HG02943 (cell line): Measurements from ENCODE around the gene COX4I2.
"Not testable (repeated sequence)": the region's sequence is repeated elsewhere in the genome, so short reads cannot be mapped to it uniquely, and the experiment has no call there.

ENCODE experiments used
- ATAC-seq: cut with Tn5 transposase; IDR thresholded peaks from one replicate; pipeline ENCODE4 v1.9.1; 2021; ENCODE audit warnings: mild to moderate bottlenecking, low read depth, moderate library complexity; ENCODE audit not compliant: unreplicated experiment

The COX4I2 gene

DNA sequence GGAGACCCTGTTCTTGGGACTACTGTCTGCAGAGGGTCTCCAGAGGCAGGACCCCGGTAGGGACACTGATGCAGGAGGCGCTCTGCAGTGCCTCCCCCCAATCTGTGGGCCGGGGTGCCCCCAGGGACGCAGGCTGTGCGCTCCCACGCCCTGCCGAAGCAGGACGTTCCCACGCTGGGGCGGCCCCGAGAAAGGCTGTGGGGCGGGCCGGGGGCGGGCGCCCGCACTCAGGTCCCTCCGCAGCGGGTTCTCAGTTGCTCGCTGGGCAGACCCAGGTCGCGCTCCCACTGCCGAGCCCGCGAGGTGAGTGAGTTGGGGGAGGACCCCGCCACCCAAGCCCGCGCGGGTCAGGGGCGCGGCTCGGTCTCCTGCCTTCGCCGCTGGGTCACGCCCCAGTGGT is at the start of gene COX4I2:
TSS of gene COX4I2 (plus strand) at position 253 of the 400 bp plus-strand sequence. CDS start 1,106 bp downstream, outside the sequence.
- ATAC-seq, result no peak

DNA sequence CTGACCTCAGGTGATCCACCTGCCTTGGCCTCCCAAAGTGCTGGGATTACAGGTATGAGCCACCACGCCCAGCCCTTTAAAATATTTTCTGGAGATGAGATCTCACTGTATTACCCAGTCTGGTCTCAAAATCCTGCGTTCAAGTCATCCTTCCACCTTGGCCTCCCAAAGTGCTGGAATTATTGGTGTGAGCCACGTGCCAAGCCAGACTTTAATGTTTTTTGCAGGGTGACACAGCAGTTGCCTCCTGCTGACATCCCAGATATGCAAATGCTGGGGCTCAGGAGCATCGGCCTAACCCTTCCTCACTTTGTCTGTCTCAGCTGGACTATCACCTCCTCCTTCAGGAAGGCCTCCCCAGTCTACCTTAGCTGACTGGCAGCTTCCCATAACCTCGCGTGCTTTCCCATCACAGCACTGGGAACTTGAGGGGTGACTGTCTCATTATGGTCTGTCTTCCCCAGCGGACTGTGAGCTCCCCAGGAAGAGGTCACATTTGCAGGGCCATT is 46.9 kb upstream of the COX4I2 start:
- no peak for ATAC-seq

DNA sequence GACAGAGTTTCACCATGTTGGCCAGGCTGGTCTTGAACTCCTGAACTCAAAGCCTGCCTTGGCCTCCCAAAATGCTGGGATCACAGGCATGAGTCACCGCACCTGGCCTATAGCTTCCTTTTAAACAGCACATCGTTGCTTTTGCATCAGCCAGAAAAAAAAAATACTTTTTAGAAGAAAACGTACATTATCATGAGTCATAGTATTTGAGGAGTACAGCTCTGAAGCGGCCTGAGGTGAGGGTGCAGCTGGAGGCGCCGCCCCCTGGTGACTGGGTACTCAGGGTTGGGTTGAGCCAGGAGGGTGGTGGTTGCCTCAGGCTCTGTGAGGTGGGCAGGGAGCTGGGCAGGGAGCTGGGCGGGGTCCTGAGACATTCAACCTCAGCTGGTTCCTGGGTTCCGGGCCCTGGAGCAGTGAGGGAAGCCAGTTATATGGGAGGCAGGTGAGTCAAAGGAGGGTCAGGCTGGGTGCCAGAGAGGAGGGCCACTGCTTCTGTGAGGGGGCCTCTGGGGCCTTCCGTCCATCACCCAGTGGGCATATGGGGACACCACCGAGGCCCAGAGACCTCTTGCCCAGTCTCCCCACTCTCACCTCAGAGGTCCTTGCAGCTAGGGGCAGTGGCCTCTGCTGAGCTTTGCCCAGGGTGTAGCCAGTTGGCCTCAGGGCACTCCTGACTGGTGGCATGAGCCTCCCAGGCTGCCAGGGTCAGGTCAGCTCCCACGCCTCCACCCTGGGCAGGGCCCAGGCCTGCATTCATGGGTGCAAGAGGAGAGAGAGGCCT is 44.3 kb upstream of the COX4I2 start:
- no peak for ATAC-seq

DNA sequence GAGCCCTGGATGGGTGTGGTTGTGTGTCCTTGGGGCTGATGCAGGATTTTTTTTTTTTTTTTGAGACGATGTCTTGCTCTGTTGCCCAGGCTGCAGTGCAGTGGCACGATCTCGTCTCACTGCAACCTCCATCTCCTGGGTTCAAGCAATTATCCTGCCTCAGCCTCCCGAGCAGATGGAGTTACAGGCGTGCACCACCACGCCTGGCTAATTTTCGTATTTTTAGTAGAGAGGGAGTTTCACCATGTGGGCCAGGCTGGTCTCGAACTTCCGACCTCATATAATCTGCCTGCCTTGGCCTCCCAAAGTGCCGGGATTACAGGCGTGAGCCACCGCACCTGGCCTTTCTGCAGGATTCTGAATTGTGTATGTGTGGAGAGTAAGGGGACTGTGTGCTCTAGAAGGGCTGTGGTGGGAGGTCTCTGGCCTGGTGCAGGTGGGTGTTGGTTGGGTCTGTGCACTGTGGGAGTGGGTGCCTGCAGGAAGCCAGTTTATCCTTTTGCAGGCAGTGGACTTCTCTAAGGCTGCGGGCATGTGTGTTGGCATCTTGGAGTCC is 43.6 kb upstream of the COX4I2 start:
- ATAC-seq, result no peak

DNA sequence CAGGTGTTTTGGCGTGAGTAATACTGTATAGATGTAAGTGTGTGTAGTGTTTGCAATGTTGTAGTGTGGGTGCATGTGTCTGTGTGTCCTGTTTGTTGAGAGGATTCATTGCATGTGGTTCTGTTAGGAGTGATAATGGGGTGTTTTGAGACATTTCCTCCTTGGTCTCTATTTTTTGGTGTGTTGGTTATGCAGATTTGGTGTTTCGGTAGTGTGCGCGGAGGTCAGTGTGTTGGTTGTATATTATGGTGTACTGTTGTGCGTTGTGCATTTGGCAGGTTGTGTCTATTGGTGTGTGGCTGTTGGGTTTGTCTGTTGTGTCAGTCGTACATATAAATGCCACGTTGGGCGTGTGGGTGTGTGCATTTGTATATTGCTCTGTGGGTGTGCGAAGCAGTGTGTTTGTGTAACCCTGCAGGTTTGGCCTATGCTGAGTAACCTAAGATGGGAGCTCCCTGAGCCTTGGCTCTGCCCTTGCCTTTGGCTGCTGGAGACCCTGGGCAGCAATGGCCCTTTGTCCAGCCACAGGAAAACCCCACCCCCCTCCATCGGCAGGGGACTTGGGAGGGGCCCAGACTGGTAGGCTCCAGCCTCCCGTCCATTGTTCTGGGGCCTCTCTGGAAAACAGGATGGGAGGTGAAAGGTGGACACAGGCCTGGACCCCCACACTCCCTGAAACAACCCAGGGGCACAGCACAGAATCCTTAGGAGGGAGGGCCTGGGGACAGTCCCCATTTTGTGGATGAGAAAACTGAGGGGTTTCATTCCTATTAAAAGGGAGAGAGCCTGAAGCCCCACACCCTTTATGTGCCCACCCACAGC is 42.9 kb upstream of the COX4I2 start:
- ATAC-seq, result no peak

DNA sequence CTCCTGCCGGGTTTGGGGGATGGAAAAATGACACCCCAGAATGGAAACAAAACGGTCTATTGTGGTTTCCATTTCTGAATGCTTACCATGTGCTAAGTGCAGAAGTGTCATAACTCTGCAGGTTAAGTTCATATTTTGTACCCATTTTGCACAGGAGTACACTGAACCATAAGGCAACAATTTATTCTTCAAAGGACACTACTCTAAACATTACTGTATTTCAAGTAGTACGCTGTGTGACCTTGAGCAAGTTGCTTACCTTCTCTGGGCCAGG is 42.4 kb upstream of the COX4I2 start:
- no peak for ATAC-seq

DNA sequence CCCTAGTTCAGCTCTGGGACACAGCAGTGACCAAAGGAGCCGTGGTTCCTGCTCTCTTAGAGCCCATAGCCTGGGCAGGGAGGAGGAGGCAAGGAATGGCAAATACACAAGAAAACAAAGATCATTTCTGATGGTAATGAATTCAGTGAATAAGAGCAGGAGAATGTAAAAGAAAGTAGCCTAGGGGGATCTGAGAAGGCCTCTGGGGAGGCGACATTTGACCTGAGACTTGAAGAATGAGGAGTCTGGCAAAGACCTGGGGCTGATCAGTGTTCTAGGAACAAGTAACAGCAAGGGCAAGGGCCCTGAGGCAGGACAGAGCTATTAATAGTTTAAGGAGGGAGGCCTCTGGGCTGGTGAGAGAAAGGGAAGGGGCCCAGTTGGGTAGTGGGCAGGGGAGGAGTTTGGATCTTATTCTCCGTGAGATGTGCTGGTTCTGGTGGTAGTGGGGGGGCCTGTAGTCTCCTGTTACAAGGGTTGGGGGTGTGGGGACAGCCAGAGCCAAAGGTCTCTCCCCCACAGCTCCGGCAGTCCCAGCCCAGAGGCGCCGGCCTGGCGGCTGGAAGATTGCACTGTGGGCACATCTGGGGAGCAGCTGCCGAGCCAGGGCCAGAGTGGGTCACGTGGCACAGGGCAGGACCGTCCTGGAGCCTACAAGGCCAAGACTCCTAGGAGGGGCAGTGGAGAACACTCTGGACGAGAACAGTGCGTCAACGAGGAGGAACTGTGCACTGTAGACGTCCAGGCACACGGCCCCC is 41.9 kb upstream of the COX4I2 start:
- ATAC-seq, result no peak

DNA sequence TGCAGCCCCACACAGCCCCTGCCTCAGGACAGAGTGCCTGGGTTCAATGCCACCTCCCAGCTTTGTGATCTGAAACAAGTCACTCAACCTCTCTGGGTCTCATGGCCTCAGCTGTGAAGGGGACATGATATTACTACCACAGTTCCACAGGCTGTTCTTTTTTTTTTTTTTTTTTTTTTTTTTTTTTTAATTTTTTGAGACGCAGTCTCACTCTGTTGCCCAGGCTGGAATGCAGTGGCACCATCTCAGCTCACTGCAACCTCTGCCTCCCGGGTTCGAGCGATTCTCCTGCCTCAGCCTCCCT is 41.3 kb upstream of the COX4I2 start:
- not testable (repeated sequence) for ATAC-seq

DNA sequence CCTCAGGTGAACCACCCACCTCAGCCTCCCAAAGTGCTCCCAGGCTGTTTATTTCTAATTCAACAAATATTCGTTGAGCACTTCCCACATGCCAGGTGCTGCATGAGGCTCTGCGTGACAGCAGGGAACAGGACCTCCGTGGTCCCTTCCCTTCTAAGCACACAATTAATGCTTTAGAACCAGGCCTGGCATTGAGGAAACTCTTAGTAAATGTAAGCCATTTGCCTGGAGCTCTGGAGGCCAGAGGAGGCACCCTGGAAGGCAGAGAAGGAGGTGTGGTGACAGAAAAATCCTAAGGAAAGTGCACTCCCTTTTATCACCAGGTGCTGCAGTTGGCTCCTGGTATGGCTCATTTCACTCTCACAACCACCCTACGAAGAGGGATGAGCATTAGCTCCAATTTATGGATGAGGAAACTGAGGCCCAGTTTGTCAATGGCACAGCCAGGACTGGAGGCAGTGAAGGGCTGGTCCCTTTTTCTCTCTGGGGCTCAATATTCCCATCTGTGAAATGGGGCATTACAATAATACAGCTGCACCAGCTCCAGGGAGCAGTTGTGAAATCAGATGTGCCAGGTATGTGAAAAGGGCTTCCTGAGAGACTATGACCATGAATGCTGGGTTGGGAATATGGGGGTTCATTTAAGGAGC is 40.8 kb upstream of the COX4I2 start:
- ATAC-seq, result no peak

DNA sequence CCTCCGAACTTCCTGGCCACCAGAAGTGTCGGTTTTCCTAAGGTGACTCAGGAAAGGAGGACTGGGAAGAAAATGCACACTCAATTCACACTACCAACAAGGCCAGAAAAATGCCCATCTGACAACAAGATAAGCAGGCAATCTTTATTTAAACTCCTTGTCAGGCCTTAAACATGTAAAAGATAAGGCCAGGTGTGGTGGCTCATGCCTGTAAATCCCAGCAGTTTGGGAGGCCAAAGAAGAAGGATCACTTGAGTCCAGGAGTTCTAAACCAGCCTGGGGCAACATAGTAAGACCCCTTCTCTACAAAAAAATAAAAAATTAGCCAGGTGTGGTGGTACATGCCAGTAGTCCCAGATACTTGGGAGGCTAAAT is 40.2 kb upstream of the COX4I2 start:
- no peak for ATAC-seq

DNA sequence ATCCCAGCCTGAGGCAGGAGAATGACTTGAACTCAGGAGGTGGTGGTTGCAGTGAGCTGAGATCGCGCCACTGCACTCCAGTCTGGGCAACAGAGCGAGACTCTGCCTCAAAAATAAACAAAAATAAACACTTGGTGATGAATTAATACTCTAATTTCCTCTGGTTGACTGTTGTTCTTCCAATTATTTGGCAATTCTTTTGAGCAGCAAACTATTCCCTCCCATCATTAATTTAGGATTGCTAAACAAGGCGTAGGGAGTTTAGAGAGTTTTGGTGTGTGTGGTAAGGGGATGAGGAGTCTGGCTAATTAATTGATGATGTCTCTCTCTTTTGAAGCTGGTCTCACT is 35.3 kb upstream of the COX4I2 start:
- no peak for ATAC-seq

DNA sequence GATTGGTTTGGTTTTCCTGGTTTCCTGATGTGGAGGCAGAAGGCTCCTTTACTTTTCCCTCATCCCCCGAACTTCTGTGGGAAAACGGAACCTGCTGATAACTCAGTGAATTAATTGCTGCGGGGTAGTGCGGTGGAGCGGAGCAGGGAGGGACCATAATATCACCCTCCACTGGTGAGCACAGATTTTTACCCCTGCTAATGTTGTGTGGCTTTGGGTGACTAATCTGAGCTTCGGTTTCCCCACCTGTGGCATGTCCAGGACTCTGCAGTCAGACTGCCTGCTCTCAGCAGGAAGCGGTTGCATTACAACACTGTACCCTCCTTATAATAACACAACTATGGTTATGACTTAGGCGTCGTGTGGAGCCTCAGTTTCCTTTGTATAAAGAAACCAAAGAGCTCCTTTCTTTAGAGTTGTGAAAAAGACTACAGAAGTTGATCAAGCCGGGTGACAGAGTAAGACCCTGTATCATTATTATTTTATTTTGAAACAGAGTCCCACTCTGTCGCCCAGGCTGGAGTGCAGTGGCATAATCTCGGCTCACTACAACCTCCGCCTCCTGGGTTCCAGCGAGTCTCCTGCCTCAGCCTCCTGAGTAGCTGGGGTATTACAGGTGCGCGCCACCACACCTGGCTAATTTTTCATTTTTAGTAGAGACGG is 34.8 kb upstream of the COX4I2 start:
- no peak for ATAC-seq

DNA sequence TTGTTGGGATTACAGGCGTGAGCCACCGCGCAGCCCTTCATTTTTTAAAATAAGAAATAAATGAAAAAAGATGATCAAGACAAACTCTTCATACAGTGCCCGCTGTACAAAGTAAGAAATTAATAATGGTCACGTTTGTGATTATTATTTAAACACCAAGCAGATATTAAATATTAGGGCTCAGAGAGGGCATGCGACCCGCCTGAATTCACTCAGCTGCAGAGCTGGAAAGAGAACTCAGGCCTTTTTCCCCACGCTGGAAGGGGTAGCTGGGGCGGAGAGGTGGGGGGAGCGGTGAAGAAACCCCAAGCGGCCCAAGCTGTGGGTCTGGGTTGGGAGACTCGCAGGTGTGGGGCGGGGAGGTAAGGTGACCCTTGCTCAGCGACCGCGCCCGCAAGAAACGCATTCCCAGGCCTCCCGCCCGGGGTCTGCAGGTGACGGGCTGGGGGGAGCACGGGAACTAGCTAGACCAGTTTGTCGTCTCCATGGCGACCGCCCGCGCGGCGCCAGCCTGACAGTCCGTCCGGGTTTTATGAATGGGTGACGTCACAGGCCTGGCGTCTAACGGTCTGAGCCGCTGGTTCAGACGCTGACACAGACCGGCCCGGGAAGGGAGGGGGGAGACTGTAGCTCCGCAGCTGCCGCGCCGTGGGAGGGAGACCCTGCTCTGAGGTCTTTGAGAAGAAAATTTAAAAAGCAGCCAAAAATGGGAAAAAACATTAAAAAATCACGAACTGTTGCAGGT is 33.7 kb upstream of the COX4I2 start:
- no peak for ATAC-seq

DNA sequence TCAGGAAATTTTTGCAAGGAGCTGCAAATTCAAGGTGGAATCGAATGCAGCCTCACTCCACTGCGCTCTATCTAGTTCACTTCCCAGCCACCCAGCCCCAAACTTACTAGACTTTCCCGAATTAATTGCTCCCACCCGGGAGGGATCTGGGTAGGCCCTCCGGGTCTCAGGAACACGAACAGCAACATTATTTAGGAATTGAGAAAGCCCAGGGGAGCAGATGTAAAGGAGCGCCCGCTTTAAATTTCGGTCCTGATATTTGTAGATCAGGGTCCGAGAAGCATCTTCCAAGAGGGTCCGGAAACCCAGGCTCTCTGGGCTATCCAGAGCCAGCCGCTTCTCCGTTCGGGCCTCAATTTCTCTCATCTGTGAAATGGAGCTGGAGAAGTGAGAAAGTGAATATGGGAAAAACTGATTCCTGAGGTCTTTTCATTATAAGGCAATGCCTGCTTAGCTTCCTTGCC is 33.1 kb upstream of the COX4I2 start:
- ATAC-seq, result no peak

DNA sequence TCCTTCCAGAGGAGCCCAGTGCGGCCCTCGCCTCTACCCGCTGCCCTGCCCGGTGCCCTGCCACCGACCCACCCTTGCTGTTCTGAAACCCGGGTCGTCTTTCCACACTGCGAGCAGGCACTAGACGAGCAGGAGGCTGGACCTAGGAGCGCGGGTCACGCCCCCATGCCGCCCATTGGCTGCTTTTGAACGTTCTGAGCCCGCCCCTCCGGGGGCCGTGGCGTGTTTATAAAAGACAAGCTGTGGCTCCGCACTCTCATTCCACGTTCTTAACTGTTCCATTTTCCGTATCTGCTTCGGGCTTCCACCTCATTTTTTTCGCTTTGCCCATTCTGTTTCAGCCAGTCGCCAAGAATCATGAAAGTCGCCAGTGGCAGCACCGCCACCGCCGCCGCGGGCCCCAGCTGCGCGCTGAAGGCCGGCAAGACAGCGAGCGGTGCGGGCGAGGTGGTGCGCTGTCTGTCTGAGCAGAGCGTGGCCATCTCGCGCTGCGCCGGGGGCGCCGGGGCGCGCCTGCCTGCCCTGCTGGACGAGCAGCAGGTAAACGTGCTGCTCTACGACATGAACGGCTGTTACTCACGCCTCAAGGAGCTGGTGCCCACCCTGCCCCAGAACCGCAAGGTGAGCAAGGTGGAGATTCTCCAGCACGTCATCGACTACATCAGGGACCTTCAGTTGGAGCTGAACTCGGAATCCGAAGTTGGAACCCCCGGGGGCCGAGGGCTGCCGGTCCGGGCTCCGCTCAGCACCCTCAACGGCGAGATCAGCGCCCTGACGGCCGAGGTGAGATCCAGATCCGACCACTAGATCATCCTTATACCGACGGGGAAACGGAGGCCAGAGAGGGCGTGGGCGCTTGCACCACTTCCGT is 32.4 kb upstream of the COX4I2 start, which contains the start of gene ID1:
TSS of gene ID1 (plus strand) at position 259 of the 871 bp plus-strand sequence. CDS start at position 358, 99 bp downstream.
- peak; percentile 92 for ATAC-seq

DNA sequence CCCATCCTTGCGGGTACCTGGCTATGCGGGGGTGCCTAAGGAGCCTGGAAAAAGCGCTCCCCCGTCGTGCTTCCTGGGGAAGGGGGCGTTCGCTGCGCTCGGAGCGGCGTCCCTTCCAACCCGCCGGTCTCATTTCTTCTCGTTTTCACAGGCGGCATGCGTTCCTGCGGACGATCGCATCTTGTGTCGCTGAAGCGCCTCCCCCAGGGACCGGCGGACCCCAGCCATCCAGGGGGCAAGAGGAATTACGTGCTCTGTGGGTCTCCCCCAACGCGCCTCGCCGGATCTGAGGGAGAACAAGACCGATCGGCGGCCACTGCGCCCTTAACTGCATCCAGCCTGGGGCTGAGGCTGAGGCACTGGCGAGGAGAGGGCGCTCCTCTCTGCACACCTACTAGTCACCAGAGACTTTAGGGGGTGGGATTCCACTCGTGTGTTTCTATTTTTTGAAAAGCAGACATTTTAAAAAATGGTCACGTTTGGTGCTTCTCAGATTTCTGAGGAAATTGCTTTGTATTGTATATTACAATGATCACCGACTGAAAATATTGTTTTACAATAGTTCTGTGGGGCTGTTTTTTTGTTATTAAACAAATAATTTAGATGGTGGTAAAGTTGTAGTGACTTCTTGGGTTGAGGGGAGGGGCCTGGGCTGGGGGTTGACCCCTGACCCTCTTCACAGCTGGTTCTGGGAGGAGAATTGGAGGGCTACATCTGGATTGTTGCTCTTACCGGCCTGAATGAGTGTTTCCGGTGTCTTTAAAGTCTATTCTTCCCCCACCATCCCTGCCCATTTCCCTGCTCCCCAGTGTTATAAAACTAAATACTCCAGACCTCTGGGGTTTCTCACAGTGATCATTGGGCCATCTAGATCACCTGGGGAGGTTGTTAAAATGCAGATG is 31.6 kb upstream of the COX4I2 start:
- no peak for ATAC-seq
